22Rv1 (cell line): ENCODE measurements around the gene IER3.

ENCODE experiments used
- CTCF ChIP-seq: fragments of 450-650 bp; IDR thresholded peaks from 2 replicates; pipeline ENCODE4 v1.5.1; 2017; ENCODE audit warnings: mild to moderate bottlenecking
- ZFX ChIP-seq: fragments of 450-650 bp; IDR thresholded peaks from 2 replicates; pipeline ENCODE4 v1.6.1; 2017; ENCODE audit warnings: antibody characterized with exemption, borderline replicate concordance

- TF ChIP-seq CTCF (no peak), ZFX (no peak)
Measured at GRCh38 chr6:30776390-30777154, 32.2 kb upstream of the IER3 start.
